Measurements from ENCODE around the gene ZDHHC6.

DNA sequence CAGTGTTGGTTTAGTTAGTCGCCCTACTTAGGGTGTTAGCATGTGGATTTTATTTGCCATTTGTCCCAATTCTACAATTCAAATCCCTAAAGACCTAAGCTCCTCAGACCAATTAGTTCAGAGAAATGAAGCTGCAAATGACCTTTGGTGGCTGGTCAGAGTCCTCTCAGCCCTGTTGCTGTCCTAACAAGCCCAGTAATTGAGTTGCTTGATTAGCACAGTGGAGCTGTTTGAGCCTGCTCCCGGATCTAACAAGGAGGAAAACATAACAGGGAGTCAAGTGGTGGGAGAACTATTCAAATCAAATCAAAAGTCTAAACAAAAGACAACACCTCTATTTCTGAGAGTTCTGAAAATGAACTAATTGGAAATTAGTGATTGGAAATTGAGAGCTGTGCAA is 22.1 kb downstream of the ZDHHC6 start:
- TF ChIP-seq SIN3A (IDR thresholded peaks at IDR 0.05; ENCODE audit: low read depth, low read length) (no peak), CHD1 (IDR thresholded peaks at IDR 0.05; ENCODE audit: low read depth, low read length) (no peak), FOXK2 (IDR thresholded peaks at IDR 0.05) (no peak), POLR2AphosphoS5 (IDR thresholded peaks at IDR 0.05; ENCODE audit: low read length) (no peak), EZH2 (IDR thresholded peaks at IDR 0.05; ENCODE audit: borderline replicate concordance, control insufficient read depth, low read depth, low read length) (no peak), CREB1 (IDR thresholded peaks at IDR 0.05; ENCODE audit: low read depth) (no peak)
- TF ChIP-seq, protein P1, sequence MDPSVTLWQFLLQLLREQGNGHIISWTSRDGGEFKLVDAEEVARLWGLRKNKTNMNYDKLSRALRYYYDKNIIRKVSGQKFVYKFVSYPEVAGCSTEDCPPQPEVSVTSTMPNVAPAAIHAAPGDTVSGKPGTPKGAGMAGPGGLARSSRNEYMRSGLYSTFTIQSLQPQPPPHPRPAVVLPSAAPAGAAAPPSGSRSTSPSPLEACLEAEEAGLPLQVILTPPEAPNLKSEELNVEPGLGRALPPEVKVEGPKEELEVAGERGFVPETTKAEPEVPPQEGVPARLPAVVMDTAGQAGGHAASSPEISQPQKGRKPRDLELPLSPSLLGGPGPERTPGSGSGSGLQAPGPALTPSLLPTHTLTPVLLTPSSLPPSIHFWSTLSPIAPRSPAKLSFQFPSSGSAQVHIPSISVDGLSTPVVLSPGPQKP (IDR thresholded peaks at IDR 0.05; ENCODE audit: low read depth, low read length) = no peak
- TF ChIP-seq, protein P2, sequence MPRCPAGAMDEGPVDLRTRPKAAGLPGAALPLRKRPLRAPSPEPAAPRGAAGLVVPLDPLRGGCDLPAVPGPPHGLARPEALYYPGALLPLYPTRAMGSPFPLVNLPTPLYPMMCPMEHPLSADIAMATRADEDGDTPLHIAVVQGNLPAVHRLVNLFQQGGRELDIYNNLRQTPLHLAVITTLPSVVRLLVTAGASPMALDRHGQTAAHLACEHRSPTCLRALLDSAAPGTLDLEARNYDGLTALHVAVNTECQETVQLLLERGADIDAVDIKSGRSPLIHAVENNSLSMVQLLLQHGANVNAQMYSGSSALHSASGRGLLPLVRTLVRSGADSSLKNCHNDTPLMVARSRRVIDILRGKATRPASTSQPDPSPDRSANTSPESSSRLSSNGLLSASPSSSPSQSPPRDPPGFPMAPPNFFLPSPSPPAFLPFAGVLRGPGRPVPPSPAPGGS (IDR thresholded peaks at IDR 0.05; ENCODE audit: borderline replicate concordance, insufficient read depth, low read depth, low read length, poor library complexity, severe bottlenecking) = no peak
